SH-SY5Y (cell line): ENCODE data around the gene GUK1.

Experiments
- GATA2 ChIP-seq: IDR thresholded peaks from 2 replicates; pipeline ENCODE4 v1.6.1; 2011; ENCODE audit warnings: mild to moderate bottlenecking, low read depth, low read length
- GATA3 ChIP-seq: IDR thresholded peaks from 2 replicates; pipeline ENCODE4 v1.6.1; 2011; ENCODE audit warnings: low read depth, mild to moderate bottlenecking, low read length, moderate library complexity

- TF ChIP-seq GATA2 (no peak), GATA3 (no peak)
Measured at GRCh38 chr1:228145463-228146416, 5.7 kb downstream of the GUK1 start.
